Activated CD4-positive, alpha-beta T cell treated with anti-CD3 and anti-CD28 coated beads for 48 hours (primary cell): ENCODE results near the gene SKAP2.

Source experiments
- DNase-seq: peaks from one replicate; pipeline ENCODE4 v3.0.0-alpha.2; 2020

The SKAP2 gene

DNA sequence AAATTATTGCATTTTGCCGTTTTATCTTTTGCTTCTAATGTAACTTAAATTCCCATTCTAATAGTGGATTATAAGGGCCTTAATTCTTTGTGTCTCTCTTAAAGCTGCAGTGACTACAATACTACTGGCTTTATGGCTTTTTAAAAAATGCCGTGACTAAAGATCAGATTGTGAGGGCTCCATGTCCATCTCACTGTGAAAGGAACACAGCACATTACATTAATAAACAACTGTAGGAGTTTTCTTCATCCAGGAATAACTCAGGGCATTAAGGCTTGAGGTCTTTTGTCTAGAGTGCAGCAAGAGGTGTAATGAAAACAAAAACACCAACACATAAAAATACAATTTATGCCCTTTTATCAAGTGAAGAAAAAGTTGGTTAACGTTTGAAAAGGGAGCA, 205.3 kb downstream of the SKAP2 start:
- no peak for DNase-seq

- no peak for DNase-seq
These were observed 205.9 kb downstream of the SKAP2 start for GRCh38 chr7:26658389-26659084.

GRCh38 chr7:26657686-26658388, 206.6 kb downstream of the SKAP2 start:
- no peak for DNase-seq

DNA sequence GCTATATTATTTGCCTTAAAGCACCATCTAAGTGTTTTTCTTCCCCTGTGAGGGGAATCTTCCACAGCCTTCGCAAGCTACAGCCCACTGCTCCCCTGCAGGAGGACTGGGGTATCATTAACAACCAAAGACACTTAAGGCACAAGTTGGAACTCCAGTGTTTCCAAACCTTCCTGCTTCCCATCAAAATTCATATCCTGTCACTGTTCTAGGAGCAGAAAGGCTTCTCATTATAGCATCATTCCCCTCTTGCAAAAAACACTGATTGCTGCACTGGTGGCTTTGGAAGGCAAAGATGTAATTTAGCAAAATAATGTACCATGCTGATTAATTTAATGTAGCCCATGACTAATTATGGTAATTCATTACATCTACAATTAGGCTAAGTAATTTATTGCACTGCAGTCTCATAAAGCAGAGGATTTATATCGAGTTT, 207.2 kb downstream of the SKAP2 start:
- no peak for DNase-seq

DNA sequence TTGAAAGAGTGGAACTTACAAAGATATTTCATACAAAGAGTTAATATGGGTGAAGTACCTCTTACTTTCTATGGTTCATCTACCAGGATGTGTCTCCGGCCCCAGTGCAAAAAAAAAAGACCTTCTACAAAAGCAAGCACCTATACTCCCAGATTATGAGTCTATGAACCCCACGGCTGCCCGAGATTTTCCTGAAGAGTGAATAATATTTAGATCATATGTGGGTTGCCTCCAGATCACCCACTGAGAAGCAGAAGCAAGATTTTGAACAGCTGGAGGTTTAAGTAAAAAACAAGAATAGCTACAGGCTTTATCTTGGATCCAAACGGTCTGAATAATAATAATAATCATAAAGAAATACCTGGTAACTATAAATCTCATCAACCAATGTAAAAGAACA, 207.7 kb downstream of the SKAP2 start:
- no peak for DNase-seq

- DNase-seq = no peak
These were observed 208.6 kb downstream of the SKAP2 start for GRCh38 chr7:26655781-26656180.

DNA sequence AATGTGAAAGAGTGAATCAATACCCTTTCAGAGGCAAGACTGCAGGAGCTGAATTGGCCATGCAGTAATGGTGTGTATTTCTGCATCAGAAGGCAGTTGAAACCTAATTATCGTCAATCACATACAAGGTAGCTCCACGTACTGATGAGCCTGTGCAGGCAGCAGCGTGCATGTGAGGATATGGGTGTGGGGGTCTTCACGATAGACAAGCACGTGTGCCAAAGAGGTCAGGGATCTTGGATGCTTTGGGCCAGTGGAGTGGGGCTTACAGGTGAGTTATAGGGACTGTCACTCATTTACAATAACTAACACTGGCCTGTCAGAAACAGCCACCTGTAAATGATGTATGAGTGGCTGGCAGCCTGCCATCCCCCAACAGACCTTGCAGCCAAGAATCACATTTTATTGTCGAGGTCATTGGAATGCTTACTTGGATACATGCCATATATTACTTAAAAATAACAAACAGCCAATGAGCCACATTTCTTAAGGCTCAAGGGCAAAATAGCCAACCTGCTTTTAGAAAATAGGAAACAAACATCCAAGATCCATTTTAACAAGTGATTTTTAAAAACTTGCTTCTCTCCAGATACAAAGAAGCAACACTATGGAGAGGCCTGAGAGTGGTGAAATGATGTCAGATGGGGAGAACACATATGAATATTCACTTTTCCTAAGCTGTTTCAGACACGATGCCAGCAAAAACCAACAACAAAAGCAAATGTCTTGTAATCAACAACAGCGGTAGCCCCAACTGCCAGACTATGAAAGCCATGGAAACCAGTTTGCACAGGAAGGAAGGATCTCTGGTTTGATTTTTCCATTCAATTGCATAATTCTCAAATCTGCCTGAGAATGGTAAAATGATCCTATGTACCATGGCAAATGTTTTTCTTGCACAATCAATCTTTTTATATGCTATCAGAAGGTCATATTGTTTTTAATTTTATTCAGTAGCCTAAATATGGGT, 210.7 kb downstream of the SKAP2 start:
- DNase-seq = no peak

- DNase-seq = no peak
These were observed 211.8 kb downstream of the SKAP2 start for GRCh38 chr7:26652401-26653100.

DNA sequence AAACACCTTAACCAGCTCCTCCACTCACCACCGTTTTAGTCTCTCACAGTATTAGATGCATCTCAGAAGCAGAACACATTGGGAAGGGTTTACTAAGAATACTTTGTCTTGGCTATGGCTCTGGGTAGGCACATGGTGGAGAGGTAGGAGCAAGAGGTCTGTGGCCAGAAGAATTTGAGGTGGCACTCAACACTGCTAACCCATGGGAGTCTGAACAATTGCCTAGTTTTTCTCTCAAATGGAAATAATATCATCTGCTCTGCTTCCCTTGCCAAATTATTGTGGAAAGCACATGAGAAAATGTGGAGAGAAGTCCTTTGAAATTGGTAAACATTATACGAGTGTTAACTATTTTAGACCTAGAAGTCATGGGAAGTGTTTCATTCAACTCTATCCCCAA, 214.3 kb downstream of the SKAP2 start:
- DNase-seq = no peak

- DNase-seq = no peak
These were observed 215.0 kb downstream of the SKAP2 start for GRCh38 chr7:26649388-26649787.

GRCh38 chr7:26648554-26648953, 215.8 kb downstream of the SKAP2 start:
- DNase-seq = no peak

DNA sequence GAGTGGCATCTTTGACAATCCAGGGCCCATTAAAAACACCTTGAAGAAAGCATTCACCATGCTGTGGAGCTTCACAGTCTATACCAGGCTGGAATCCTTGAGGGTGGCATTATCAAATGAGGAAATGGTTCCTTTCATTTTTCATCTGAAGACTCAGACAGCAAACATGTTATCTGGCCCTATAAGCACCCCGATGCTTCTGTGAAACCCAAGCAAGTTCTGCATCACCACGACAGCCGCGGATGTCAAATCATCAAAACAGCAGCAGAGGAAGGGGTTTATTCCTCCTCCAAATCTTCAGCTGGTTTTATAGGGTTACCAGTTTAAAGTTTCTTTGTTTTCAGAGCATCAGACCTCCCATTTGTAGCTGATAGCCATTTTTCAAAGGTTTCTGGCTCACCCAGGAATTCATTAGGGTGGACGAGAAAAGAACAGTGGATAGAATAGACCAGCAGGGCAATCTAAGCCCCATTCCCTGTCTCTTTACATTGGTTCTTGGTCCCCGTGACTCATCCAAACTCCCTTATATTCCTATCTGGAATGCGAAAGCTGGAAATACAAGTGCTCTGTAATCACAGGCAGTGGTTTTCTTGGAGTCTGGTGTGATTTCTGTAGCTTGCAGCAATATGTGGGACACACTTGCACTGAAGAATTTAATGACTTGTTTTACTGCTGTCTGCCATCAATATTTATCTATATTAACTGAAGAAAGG, 217.9 kb downstream of the SKAP2 start:
- no peak for DNase-seq

- DNase-seq = no peak
These were observed 219.3 kb downstream of the SKAP2 start for GRCh38 chr7:26645121-26645520.

DNA sequence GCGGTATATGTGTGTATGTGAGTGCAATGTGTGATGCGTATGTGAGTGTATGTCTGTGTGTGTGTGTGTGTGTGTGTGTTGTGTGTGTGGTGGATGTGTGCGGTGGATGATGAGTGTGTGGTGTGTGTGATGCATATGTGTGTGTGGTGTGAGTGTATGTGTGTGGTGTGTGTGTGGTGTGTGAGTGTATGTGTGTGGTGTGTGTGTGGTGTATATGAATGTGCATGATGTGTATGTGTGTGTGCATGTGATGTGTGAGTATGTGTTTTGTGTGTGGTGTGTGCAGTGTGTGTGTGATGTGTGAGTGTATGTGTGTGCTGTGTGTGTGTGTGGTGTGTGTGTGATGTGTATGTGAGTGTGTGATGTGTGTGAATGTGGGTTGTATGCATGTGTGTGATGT, 222.0 kb downstream of the SKAP2 start:
- no peak for DNase-seq

GRCh38 chr7:26639695-26640094, 224.7 kb downstream of the SKAP2 start:
- DNase-seq = no peak

DNA sequence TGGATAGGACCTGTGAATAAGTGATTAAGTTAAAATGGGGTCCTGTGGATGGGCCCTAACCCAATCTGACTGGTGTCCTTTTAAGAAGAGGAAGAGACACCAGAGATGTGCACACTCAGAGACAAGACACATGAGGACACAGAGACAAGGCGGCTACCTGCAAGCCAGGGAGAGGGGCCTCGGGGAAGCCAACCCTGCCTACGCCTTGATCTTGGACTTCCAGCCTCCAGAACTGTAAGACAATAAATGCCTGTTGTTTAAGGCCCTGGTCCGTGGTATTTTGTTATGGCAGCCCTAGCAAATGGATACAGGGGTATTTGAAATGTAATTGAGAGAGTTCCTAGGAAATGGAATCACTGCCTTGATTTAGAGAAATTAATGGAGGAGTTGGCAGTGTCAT, 225.3 kb downstream of the SKAP2 start:
- no peak for DNase-seq

DNA sequence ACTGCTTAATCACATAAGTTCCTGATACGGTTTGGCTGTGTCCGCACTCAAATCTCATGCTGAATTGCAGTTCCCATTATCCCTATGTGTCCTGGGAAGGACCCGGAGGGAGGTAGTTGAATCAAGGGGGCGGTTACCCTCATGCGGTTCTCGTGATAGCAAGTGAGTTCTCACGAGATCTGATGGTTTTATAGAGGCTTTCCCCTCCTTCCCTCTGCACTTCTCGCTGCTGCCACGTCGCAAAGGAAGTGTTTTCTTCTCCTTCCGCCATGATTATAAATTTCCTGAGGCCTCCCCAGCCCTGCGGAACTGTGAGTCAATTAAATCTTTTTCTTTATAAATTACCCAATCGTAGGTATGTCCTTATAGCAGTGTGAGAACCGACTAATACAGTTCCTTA, 226.2 kb downstream of the SKAP2 start:
- DNase-seq = no peak

GRCh38 chr7:26637610-26638009, 226.8 kb downstream of the SKAP2 start:
- DNase-seq = no peak

GRCh38 chr7:26636808-26637207, 227.6 kb downstream of the SKAP2 start:
- DNase-seq = no peak

DNA sequence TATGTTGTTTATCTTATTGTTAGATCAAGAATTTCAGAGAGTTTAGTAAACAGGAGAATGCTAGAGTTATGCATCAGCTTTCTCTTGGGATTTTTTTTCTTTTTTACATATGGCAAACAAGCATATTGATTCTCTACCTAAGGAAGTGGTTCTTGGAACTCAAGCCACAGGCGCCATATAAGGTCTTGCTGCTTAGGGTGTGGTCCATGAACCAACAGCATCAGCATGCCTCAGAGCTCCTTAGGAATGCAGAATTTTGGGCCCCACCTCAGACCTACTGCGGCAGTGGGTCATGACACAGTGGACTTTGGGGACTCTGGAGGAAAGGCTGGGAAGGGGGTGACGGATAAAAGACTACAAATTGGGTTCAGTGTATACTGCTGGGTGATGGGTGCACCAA, 230.8 kb downstream of the SKAP2 start:
- DNase-seq = no peak

GRCh38 chr7:26631601-26632000, 232.8 kb downstream of the SKAP2 start:
- no peak for DNase-seq

DNA sequence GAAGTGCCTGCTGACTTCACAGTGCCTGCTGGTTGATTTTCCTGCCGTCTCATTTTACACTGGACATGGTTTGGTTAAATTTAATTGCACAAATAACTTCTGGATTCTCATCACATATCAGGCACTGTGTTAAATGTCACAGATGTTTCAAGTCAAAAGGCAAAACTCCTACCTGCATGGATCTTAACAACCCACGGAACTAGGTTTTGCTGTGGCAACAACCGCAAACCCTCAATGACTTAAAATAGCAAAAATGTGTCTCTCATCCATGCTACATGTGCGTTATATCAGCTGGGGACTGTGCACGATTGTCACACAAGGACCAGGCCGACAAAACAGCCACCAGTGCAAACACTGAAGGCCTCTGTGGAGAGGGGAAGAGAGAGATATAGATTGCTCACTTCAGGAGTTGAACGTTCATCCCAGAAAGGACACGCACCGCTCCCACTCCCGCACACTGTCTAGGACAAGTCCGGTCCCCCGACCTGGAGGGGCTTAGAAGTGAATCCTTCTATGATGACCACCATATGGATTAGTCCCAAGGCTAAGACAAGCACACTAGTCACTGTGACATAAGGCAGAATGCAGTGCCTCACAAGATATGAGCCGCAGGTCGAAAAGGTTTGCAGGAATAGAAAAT, 233.3 kb downstream of the SKAP2 start:
- no peak for DNase-seq
